Measurements from ENCODE around the gene NCOA1. TPM values are rescaled to one million over a fixed set of nuclear protein-coding genes. Genes with fewer than 3 reads are reported as not detected.

Gene NCOA1
- total and polyA plus RNA-seq, 12 donors: 8.6 to 36.7 (median 32.0) TPM

- H3K4me3 ChIP-seq: peak overlapping the region in 1 of 10 donors; percentile 19
- H3K27ac ChIP-seq: peak overlapping the region in 1 of 10 donors; percentile 58
Observed at GRCh38 chr2:24452502-24452885, 38.6 kb upstream of the NCOA1 start.

DNA sequence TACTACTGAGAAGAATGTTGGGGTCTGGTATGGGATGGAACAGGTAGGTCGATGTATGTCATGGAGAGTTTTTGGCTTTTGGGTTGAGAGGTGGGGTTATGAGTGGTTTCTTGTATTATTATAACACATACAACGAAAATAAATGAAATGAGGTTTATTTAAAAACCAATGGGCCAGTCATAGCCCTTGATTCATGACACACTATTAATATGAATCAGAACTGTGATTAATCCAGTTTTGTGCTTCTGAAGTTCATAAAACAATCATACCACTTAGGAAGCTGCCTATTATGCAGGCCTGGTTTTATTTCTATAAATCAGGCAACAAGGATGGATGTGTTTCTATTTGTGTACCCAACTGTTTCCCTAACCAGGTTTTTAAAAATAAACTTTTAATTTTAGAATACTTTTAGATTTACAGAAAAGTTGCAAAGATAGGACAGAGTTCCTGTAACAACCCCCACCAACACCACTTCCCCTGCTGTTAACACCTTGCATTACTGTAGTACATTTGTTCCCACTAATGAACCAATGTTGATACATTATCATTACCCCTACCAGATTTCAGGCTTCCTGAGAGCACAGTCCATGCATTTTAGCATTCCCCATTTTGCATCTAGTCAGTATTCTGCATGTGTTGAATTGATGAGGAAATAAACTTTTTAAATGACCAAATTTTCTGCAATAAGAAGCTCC is 37.5 kb upstream of the NCOA1 start:
- no peaks in the 10 kb centered on the region for H3K27me3 ChIP-seq
- intact Hi-C loops (cut with DNase I): no loop called here
- peak overlapping the region in 7 of 10 donors; percentile 18 to 52 (median 44) for H3K4me3 ChIP-seq
- H3K4me1 ChIP-seq: peaks cover 0 to 29% (median 8%) of the 10 kb centered on the region in 9 donors
- ATAC-seq: no peak
- H3K36me3 ChIP-seq: no peaks in the 10 kb centered on the region
- TF ChIP-seq CTCF (IDR thresholded peaks at IDR 0.05): no peak
- no peak for DNase-seq
- H3K27ac ChIP-seq: peak overlapping the region in 6 of 10 donors; percentile 18 to 80 (median 42)
- 89 to 94% methylated on average over 2 of the region's 2 CpGs for WGBS, 2 donors
- peaks cover 0 to 14% (median 0%) of the 10 kb centered on the region in 11 donors for H3K9me3 ChIP-seq

More at GRCh38 chr2:24452502-24452885, 38.6 kb upstream of the NCOA1 start:
- H3K9me3 ChIP-seq: peaks cover 0 to 16% (median 0%) of the 10 kb centered on the region in 11 donors
- ATAC-seq: peak in 3 of 8 donors; percentile 30 to 66 (median 40)
- intact Hi-C loops (cut with DNase I): no loop called here
- no peak for DNase-seq
- H3K27me3 ChIP-seq: no peaks in the 10 kb centered on the region
- H3K36me3 ChIP-seq: no peaks in the 10 kb centered on the region
- WGBS, 2 donors: 71 to 81% methylated on average over 4 of the region's 4 CpGs
- H3K4me1 ChIP-seq: peaks cover 0 to 32% (median 8%) of the 10 kb centered on the region in 9 donors
- no peak for TF ChIP-seq CTCF (IDR thresholded peaks at IDR 0.05)

DNA sequence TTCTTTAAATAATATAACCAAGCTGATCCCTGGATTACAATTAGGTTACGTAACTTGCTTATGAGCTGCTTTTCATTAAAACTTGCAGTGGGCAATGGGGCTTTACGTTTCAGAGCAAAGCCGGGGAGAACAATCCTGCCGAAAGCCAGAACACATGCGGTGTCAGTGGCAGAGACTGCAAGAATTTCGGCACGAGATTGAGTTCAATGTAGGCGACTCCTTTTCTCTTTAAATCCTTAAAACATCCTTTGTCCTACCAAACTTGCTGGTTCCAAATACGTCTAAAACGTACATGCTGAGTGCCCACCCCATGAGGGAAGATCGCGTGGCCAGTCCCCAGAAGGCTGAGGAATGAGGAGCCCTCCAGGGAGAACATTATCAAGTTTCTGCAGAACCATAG is 36.8 kb upstream of the NCOA1 start:
- 44 to 45% methylated on average over 12 of the region's 12 CpGs for WGBS, 2 donors
- H3K4me1 ChIP-seq: peaks cover 0 to 29% (median 8%) of the 10 kb centered on the region in 9 donors
- H3K27ac ChIP-seq: peak overlapping the region in 7 of 10 donors; percentile 18 to 80 (median 34)
- intact Hi-C loops (cut with DNase I): no loop called here
- H3K36me3 ChIP-seq: no peaks in the 10 kb centered on the region
- DNase-seq (no peak), ATAC-seq (peak in 3 of 8 donors; percentile 19 to 41 (median 31))
- no peak for TF ChIP-seq CTCF (IDR thresholded peaks at IDR 0.05)
- no peaks in the 10 kb centered on the region for H3K27me3 ChIP-seq
- H3K4me3 ChIP-seq: peak overlapping the region in 9 of 10 donors; percentile 6 to 52 (median 38)
- peaks cover 0 to 8% (median 0%) of the 10 kb centered on the region in 11 donors for H3K9me3 ChIP-seq

GRCh38 chr2:24456599-24457556 is 34.2 kb upstream of the NCOA1 start:
- Histone ChIP-seq H3K36me3 (no peaks in the 10 kb centered on the region), H3K9me3 (no peaks in the 10 kb centered on the region), H3K4me3 (no peak overlapping the region), H3K27me3 (no peaks in the 10 kb centered on the region), H3K4me1 (peaks cover 0 to 29% (median 8%) of the 10 kb centered on the region in 9 donors), H3K27ac (no peak overlapping the region)
- intact Hi-C loops (cut with DNase I): no loop called here
- DNase-seq: peak; percentile 45 to 49
- 68 to 77% methylated on average over 8 of the region's 8 CpGs for WGBS, 2 donors
- TF ChIP-seq CTCF (IDR thresholded peaks at IDR 0.05): no peak
- ATAC-seq: peak; percentile 75 to 97 (median 90)
